ENCODE results near the gene FOXK1. TPM values are rescaled to one million over a fixed set of nuclear protein-coding genes. Genes with fewer than 3 reads are reported as not detected.

Gene FOXK1
- total and polyA plus RNA-seq, 2 of the 13 experiments (the other 11 are each of a cell fraction or from before 2014, with no cell fraction given), result 4.6 to 8.8 TPM

DNA sequence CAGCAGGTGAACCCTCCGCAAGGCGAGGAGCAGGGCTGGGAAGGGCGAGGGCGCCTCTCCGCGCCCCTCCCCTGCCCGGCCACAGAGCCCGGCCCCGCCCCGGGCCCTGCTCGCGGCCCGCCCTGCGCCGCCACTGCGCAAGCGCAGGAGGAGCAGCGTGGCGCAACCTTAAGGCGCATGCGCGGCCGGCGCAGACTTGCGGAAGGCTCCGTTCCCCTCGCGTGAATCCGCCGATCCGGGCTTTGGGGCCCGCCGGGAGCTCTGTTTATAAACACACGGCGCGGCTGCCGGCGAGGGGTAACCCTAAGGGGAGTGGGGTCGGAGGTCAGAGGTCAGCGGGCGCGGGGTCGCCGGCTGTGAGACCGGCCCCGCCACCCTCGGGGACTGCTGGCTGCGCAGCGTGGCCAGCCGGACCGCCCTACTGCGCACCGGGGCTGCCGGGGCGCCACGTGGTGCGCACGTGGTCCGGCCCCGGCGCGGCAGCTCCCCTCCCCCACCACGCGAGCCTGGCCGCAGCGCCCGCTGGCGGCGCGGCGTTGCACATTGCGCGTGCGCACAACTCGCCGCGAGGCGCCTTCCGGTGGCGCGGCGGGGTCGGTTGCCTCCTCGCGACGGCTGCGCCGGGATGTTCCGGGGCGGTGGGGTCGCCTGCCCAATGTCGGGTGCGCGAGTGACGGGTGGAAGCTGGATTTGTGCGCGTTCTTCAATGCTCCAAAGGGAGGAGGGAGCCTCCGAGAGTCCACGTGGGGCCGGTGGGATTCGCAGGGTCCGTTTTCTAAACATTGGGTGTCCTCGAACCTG lies 40.2 kb upstream of the FOXK1 start (continued):
- TF ChIP-seq, protein P1, sequence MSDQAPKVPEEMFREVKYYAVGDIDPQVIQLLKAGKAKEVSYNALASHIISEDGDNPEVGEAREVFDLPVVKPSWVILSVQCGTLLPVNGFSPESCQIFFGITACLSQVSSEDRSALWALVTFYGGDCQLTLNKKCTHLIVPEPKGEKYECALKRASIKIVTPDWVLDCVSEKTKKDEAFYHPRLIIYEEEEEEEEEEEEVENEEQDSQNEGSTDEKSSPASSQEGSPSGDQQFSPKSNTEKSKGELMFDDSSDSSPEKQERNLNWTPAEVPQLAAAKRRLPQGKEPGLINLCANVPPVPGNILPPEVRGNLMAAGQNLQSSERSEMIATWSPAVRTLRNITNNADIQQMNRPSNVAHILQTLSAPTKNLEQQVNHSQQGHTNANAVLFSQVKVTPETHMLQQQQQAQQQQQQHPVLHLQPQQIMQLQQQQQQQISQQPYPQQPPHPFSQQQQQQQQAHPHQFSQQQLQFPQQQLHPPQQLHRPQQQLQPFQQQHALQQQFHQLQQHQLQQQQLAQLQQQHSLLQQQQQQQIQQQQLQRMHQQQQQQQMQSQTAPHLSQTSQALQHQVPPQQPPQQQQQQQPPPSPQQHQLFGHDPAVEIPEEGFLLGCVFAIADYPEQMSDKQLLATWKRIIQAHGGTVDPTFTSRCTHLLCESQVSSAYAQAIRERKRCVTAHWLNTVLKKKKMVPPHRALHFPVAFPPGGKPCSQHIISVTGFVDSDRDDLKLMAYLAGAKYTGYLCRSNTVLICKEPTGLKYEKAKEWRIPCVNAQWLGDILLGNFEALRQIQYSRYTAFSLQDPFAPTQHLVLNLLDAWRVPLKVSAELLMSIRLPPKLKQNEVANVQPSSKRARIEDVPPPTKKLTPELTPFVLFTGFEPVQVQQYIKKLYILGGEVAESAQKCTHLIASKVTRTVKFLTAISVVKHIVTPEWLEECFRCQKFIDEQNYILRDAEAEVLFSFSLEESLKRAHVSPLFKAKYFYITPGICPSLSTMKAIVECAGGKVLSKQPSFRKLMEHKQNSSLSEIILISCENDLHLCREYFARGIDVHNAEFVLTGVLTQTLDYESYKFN (CRISPR knock-in tag; conservative IDR thresholded peaks at IDR 0.05), result peak; percentile 73
- no peak for TF ChIP-seq DMTF1 (CRISPR knock-in tag; IDR thresholded peaks at IDR 0.05)
- 0 out of 2 replicates have a peak, but pooled peaks have one; percentile 45 for TF ChIP-seq ZNF768 (CRISPR knock-in tag; IDR thresholded peaks at IDR 0.05)
- peak; percentile 81 for TF ChIP-seq USF2 (IDR thresholded peaks at IDR 0.05; ENCODE audit: low read depth, low read length)
- no peak; the same call in 1 of the 2 replicates for TF ChIP-seq USF2 (CRISPR knock-in tag; IDR thresholded peaks at IDR 0.05; ENCODE audit: borderline replicate concordance)
- no peak for TF ChIP-seq SSRP1 (CRISPR knock-in tag; IDR thresholded peaks at IDR 0.05)
- no peak for TF ChIP-seq ZNF7 (CRISPR knock-in tag; IDR thresholded peaks at IDR 0.05)
- peak; percentile 91; the same call in 1 of the 2 replicates for TF ChIP-seq RFXAP (CRISPR knock-in tag; IDR thresholded peaks at IDR 0.05; ENCODE audit: borderline replicate concordance)
- peak; percentile 77; the same call in 1 of the 2 replicates for TF ChIP-seq ZNF232 (CRISPR knock-in tag; IDR thresholded peaks at IDR 0.05; ENCODE audit: borderline replicate concordance)
- peak; percentile 99 for TF ChIP-seq ZNF766 (CRISPR knock-in tag; IDR thresholded peaks at IDR 0.05; ENCODE audit: borderline replicate concordance)
- TF ChIP-seq MTF1 (CRISPR knock-in tag; IDR thresholded peaks at IDR 0.05), result peak; percentile 91
- TF ChIP-seq ZNF674 (CRISPR knock-in tag; IDR thresholded peaks at IDR 0.05; ENCODE audit: low read depth), result peak; percentile 99; the same call in 1 of the 2 replicates
- peak; percentile 44; the same call in 1 of the 2 replicates for TF ChIP-seq ZNF800 (CRISPR knock-in tag; IDR thresholded peaks at IDR 0.05)
- TF ChIP-seq RFXANK (CRISPR knock-in tag; IDR thresholded peaks at IDR 0.05), result no peak
- TF ChIP-seq MIXL1 (CRISPR knock-in tag; IDR thresholded peaks at IDR 0.05), result no peak; the same call in 1 of the 2 replicates
- no peak for TF ChIP-seq PCBP2 (optimal IDR thresholded peaks at IDR 0.05; ENCODE audit: low read depth, low read length, poor library complexity, severe bottlenecking)
- TF ChIP-seq ZNF691 (CRISPR knock-in tag; IDR thresholded peaks at IDR 0.05; ENCODE audit: borderline replicate concordance, low read depth), result no peak; the same call in 1 of the 2 replicates
- 0 out of 2 replicates have a peak, but pooled peaks have one; percentile 80 for TF ChIP-seq ZNF234 (CRISPR knock-in tag; conservative IDR thresholded peaks at IDR 0.05)

All from HepG2 (cell line).